IPS-18c (cell line): Measurements from ENCODE around the gene PGAP3.

Experiments used
- H3K4me3 ChIP-seq: 2 replicates; pipeline ENCODE4 v1.7.0; 2013; ENCODE audit warnings: low read depth, mild to moderate bottlenecking, low read length, moderate library complexity; ENCODE audit not compliant: insufficient read depth
- H3K9me3 ChIP-seq: one replicate; pipeline ENCODE4 v1.6.1; 2013; ENCODE audit warnings: mild to moderate bottlenecking, low read length, moderate library complexity; ENCODE audit not compliant: control insufficient read depth, insufficient read depth

The PGAP3 gene

GRCh38 chr17:39636927-39637736, 50.7 kb downstream of the PGAP3 start, which contains the start of gene STARD3:
STARD3 (plus strand) TSS chr17:39637144; CDS start chr17:39653532, 16,388 bp downstream.
- Histone ChIP-seq H3K9me3 (no peaks in the 10 kb centered on the region), H3K4me3 (peak within 1 kb of the TSS; percentile 94)

DNA sequence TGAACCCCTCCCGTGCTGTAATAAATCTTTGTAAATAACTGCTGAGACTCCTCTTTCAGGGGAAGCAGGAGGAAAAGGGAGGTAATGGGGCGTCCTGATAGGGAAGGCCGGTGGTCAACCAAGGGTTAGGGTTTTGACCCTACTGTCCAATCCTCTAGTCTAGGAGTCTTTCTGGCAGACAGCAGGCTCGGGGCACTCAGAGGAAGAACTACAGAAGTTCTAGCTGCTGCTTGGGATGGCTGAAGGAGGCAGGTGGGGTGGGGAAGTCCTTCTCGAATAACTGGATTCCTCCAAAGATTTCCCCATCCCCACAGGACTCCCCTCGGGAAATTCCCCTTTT, 51.3 kb downstream of the PGAP3 start:
- Histone ChIP-seq H3K9me3 (no peaks in the 10 kb centered on the region), H3K4me3 (peak overlapping the region; percentile 94; the same call in 1 of the 2 replicates)

DNA sequence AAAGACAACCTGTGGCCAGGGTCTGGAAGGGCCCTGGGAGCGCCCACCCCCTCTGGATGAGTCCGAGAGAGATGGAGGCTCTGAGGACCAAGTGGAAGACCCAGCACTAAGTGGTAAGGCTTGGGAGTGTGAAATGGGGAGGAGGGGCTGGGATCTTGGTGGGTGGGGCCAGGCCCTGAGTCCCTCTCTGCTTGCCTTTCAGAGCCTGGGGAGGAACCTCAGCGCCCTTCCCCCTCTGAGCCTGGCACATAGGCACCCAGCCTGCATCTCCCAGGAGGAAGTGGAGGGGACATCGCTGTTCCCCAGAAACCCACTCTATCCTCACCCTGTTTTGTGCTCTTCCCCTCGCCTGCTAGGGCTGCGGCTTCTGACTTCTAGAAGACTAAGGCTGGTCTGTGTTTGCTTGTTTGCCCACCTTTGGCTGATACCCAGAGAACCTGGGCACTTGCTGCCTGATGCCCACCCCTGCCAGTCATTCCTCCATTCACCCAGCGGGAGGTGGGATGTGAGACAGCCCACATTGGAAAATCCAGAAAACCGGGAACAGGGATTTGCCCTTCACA, 52.2 kb downstream of the PGAP3 start:
- Histone ChIP-seq H3K9me3 (no peaks in the 10 kb centered on the region), H3K4me3 (no peak overlapping the region)

DNA sequence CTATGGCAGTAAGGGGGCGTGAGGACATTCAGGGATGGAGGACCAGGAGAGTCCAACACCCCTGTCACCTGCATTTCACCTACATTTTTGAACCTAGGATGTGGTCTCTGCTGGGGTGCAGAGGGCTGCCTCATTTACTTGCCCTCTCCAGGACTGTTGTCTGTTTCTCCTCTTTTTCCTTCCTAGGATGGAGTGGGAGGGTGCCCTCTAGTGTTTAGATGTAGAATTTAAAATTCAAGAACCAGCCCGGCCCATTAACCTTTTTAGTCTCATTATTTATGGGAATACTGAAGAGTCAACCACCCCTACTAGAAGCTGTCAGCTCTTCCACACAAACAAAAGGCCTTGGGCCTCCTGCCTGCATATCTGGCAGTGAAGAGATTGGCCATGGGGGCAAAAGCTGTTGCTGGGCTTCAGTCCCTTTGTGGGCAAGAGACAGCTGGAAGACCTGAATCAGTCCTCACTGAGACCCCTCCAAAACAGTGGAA, 53.4 kb downstream of the PGAP3 start:
- no peak overlapping the region for H3K4me3 ChIP-seq
- H3K9me3 ChIP-seq = no peaks in the 10 kb centered on the region

DNA sequence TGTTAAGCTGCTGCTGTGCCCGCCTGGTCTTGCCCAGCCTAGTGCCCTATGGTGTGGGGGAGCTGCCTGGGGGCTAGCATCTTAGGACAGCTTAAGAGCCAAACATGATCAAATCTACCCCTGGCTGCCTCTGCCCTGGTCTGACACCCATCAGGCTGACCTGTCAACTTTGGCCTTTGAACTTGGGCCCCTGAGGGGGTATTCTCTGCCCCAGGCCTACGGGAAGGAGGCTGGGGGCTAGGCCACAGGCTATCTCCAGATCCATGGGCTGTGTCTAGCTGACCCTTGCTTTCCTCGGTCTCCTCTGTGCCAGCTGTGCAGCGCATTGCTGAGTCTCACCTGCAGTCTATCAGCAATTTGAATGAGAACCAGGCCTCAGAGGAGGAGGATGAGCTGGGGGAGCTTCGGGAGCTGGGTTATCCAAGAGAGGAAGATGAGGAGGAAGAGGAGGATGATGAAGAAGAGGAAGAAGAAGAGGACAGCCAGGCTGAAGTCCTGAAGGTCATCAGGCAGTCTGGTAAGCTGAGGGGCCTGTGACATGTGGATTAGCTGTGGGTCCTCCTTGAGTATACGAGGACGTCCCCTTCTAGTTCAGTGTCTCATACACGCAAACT, 54.2 kb downstream of the PGAP3 start:
- no peaks in the 10 kb centered on the region for H3K9me3 ChIP-seq
- H3K4me3 ChIP-seq = no peak overlapping the region

GRCh38 chr17:39632153-39632941, 55.5 kb downstream of the PGAP3 start:
- Histone ChIP-seq H3K4me3 (no peak overlapping the region), H3K9me3 (no peaks in the 10 kb centered on the region)

GRCh38 chr17:39631403-39631802, 56.5 kb downstream of the PGAP3 start:
- Histone ChIP-seq H3K9me3 (no peaks in the 10 kb centered on the region), H3K4me3 (no peak overlapping the region)

DNA sequence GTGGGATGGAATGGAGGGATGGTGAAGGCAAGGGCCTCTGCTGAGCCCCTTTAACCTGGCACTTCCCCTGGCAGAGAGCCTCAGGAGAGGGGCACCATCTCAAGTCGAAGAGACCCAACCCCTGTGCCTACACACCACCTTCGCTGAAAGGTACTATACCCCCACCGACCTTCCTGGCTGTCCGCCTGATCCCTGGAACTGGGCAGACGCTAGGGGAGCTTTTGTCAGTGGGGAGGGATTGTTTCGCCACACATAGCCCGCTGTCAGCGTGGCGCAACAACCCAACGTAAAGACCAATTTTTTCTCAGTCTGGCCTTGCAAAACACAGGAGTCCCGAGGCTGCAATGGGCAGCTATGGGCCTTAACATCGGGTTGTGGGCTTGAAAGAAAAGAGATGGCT, 58.0 kb downstream of the PGAP3 start:
- H3K9me3 ChIP-seq = no peaks in the 10 kb centered on the region
- no peak overlapping the region for H3K4me3 ChIP-seq

GRCh38 chr17:39629494-39629880, 58.4 kb downstream of the PGAP3 start:
- no peaks in the 10 kb centered on the region for H3K9me3 ChIP-seq
- H3K4me3 ChIP-seq = no peak overlapping the region

GRCh38 chr17:39628655-39629493, 59.0 kb downstream of the PGAP3 start:
- Histone ChIP-seq H3K4me3 (no peak overlapping the region; the same call in 1 of the 2 replicates), H3K9me3 (no peaks in the 10 kb centered on the region)

- peak overlapping the region; percentile 71 for H3K4me3 ChIP-seq
Measured at GRCh38 chr17:39627712-39628516, 59.9 kb downstream of the PGAP3 start.

DNA sequence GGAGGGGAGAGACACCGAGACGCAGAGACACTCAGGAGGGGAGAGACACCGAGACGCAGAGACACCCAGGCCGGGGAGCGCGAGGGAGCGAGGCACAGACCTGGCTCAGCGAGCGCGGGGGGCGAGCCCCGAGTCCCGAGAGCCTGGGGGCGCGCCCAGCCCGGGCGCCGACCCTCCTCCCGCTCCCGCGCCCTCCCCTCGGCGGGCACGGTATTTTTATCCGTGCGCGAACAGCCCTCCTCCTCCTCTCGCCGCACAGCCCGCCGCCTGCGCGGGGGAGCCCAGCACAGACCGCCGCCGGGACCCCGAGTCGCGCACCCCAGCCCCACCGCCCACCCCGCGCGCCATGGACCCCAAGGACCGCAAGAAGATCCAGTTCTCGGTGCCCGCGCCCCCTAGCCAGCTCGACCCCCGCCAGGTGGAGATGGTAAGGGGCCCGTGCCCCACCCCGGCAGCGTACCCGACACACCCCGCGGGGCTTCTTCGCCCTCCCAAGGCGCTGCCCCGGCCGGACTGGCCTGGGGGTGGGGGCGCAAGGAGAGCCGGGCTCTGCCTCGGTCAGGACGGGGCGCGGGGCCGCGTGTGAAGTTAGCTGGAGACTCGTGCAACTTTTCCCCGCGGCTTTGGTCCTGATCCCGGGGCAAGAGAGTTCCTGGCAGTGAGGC, 60.7 kb downstream of the PGAP3 start:
- H3K9me3 ChIP-seq = no peaks in the 10 kb centered on the region
- H3K4me3 ChIP-seq = peak overlapping the region; percentile 71

More at GRCh38 chr17:39627712-39628516, 59.9 kb downstream of the PGAP3 start:
- H3K9me3 ChIP-seq = no peaks in the 10 kb centered on the region

DNA sequence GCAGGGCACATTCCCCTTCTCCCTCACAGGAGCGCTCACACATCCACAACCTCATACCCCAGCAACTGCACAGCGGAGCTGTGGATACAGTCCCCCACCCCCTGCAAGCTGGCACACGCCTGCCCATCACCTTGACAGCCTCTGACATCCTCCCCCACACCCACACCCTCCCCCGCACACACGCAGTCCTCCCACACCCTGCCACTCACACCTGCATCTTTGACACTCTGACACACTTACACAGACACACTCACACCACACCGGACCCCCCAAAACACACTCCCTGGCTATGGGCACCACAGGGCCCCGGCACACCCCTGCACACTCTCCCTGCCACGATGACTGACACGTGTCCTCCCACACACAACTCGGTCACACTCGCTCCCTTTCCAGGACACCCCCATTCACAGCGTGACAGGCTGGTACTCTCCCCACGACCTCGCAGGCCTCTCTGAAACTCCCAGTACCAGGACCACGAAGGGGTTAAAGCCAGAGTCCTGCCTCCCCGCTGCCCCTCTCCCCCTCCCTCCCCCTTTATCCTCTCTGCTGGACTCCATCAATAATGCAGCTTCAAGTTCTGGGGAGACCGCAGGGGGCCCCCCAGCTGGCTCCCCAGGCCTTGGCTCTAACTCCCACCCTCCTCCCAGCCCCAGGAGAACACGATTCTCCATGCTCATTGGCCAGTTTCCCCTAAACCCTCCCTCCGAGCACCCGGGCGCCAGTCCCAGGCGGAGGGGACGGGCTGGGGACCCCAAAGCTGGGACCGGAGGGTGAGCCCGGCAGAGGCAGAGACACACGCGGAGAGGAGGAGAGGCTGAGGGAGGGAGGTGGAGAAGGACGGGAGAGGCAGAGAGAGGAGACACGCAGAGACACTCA, 61.4 kb downstream of the PGAP3 start, which contains the start of gene PPP1R1B:
PPP1R1B (plus strand) TSS at position 782 of the 876 bp plus-strand sequence. CDS start 441 bp downstream, outside the sequence.
- peak within 1 kb of the TSS; percentile 71 for H3K4me3 ChIP-seq
- no peaks in the 10 kb centered on the region for H3K9me3 ChIP-seq

DNA sequence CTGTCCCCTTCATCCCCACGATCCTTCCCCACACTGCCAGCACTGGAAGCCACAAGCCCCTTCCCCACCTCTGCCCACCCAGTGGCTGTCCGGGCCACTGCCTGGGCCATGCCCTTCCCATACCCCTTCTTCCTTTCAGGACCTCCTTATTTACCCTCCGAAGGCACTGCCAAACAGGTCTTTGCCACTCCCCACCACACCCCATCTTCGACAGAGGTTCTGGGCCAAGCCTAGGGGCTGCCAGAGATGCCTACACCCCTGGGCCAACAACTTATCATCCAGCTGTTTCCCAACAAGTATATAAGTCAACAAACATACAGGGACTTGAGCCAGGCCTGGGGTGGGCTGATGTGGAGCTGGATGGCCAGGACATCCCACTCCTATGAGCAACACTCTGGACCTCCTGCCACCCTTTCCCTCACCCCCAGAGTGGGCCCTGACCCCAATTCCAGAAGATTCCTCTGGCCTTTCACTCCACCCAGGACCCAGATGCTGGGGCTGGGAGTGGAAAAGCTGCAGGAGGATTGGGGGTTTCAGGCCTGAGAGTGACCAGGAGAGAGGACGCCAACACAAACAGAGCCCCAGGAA, 62.6 kb downstream of the PGAP3 start:
- Histone ChIP-seq H3K4me3 (no peak overlapping the region), H3K9me3 (no peaks in the 10 kb centered on the region)
